ENCODE measurements around the gene THBS2.

The THBS2 gene

DNA sequence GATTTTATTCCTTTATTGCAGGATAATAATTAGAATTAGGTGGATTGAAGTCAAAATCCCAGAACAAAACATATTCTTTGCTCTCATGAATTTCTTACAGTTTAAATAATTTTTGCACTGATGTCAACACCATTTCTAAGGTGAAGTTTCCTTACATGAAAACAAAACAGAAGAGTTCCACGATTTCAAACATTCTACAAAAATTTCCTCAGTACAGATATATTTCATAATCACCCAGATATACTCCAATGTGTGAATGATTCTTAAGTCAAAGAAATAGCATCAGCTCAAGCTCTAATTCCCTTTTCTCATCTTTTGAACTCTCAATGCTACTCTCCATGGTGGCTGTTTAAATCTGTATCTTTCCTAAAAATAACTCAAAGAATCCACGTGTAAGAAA, 39.5 kb upstream of the THBS2 start:
- DNase-seq (ENCODE audit: insufficient read length, low spot score): no peak

GRCh38 chr6:169292338-169293124, 38.9 kb upstream of the THBS2 start:
- FAIRE-seq: no peak
- no peak for DNase-seq (ENCODE audit: insufficient read length, low spot score)
- no peak for TF ChIP-seq CTCF (IDR thresholded peaks at IDR 0.05; ENCODE audit: insufficient read depth, missing control alignments)

More for the DNA sequence above, 39.5 kb upstream of the THBS2 start:
- TF ChIP-seq CTCF (IDR thresholded peaks at IDR 0.05; ENCODE audit: insufficient read depth, missing control alignments): no peak
- FAIRE-seq: no peak

- DNase-seq (ENCODE audit: insufficient read length, low spot score) (no peak), FAIRE-seq (no peak)
- TF ChIP-seq CTCF (IDR thresholded peaks at IDR 0.05; ENCODE audit: insufficient read depth, missing control alignments): no peak
These were observed 38.1 kb upstream of the THBS2 start for GRCh38 chr6:169291646-169292337.

- FAIRE-seq (no peak), DNase-seq (ENCODE audit: insufficient read length, low spot score) (no peak)
- TF ChIP-seq CTCF (IDR thresholded peaks at IDR 0.05; ENCODE audit: insufficient read depth, missing control alignments): no peak
These were observed 37.5 kb upstream of the THBS2 start for GRCh38 chr6:169291148-169291547.

DNA sequence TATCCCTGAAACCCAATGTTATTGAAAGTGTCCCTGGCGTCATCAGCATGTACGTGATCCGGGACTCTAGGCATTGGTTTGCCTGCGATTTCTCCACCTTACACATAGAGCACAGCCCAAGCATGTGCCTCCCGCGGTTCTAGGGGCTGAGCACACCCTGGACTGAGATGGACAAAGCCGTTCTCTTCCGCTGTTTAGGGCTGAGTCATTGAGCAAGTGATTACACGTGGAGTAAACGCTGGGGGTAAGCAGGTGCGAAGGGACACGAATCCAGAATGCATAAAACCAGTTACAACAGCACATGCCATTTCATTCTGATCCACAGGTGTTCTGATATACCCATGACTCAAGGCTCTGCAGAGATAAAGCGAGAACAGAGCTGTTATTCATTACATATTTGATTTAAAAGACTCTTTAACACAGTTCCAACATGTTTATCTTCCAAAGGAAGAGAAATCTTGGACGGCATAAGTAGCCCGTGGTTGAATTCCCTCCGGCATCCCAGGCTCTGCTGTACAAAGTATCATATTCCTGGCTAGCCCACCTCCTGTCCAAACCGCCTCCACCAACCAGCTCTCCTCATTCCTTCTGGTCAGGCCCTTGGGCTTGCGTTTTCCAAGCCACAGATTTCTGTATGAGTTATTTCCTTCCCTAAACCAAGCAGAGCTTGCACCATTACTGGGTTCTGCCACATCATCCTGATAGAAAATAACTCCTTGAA, 36.1 kb upstream of the THBS2 start:
- TF ChIP-seq CTCF (IDR thresholded peaks at IDR 0.05; ENCODE audit: insufficient read depth, missing control alignments): no peak
- FAIRE-seq (no peak), DNase-seq (ENCODE audit: insufficient read length, low spot score) (no peak)

DNA sequence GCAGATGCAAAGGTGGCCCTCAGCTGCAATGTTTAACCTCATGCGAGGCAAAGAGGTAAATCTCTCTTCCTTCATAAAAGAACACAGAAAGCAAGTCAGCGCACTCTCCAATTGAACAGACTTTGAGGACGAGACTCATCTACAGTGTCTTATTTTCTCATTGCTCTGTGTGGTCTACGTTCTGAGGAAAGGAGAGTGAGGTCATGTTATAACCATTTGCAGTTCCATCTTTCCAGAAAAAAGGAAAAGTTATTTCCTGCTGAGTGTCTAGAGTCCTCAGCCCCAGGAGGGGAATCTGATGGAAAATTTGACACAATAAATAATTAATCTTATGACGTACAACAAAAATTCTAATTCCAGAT, 35.6 kb upstream of the THBS2 start:
- DNase-seq (ENCODE audit: insufficient read length, low spot score) (no peak), FAIRE-seq (no peak)
- TF ChIP-seq CTCF (IDR thresholded peaks at IDR 0.05; ENCODE audit: insufficient read depth, missing control alignments): no peak

Data from D721Med (cell line).